Vagina (tissue), 2 donors: Measurements from ENCODE around the gene FABP6. TPM values are rescaled to one million over a fixed set of nuclear protein-coding genes. Genes with fewer than 3 reads are reported as not detected.

ENCODE experiments used
- DNase-seq, 2 donors: peaks; one replicate each; pipeline ENCODE4 v3.0.0-alpha.2; 2017; ENCODE audit errors: extremely low spot score in 2 of 2
- H3K27ac ChIP-seq: fragments of 200-600 bp; sonication (generic); one replicate; pipeline ENCODE4 v1.5.1; 2019
- H3K27me3 ChIP-seq: fragments of 200-600 bp; sonication (generic); one replicate; pipeline ENCODE4 v1.5.1; 2019
- H3K36me3 ChIP-seq, 2 donors: fragments of 200-600 bp; sonication (generic); one replicate each; pipeline ENCODE4 v1.5.1; 2017 to 2019
- H3K4me1 ChIP-seq: fragments of 200-600 bp; sonication (generic); one replicate; pipeline ENCODE4 v1.5.1; 2019
- H3K4me3 ChIP-seq, 2 donors: fragments of 200-600 bp; sonication (generic); 1 replicate in 1 of 2; 2 replicates in 1 of 2; pipeline ENCODE4 v1.5.1; 2016 to 2019
- H3K9me3 ChIP-seq: fragments of 200-600 bp; sonication (generic); one replicate; pipeline ENCODE4 v1.5.1; 2019
- CTCF ChIP-seq, 3 experiments: fragments of 450-650 bp in 2 of 3; fragments of 200-600 bp in 1 of 3; sonication (generic) in 1 of 3; IDR thresholded peaks; one replicate each; pipeline ENCODE4 v1.5.1; 2017 to 2019; ENCODE audit warnings: antibody characterized with exemption in 3 of 3, mild to moderate bottlenecking in 2 of 3, moderate library complexity in 2 of 3
- POLR2A ChIP-seq, 2 donors: fragments of 450-650 bp; IDR thresholded peaks; one replicate each; pipeline ENCODE4 v1.6.1; 2017; ENCODE audit warnings: antibody characterized with exemption in 2 of 2, mild to moderate bottlenecking in 2 of 2, moderate library complexity in 2 of 2
- POLR2AphosphoS5 ChIP-seq, 2 donors: sonication (generic); formaldehyde crosslinking; IDR thresholded peaks; one replicate each; pipeline ENCODE4 v1.9.0; 2017; ENCODE audit warnings: antibody characterized with exemption in 2 of 2, mild to moderate bottlenecking in 2 of 2, low read depth in 1 of 2; ENCODE audit not compliant: insufficient read depth in 1 of 2
- intact Hi-C: fragments of 100-400 bp; cut with DNase I; formaldehyde crosslinking; loops from one replicate; pipeline ENCODE4 v1.15.1; 2023
- total RNA-seq: library from RNA; depleted of rRNA; stranded (reverse); fragments of >200 nt; gene quantifications from one replicate; pipeline ENCODE4 v1.2.3, GENCODE V29; 2016

Gene FABP6
- total RNA-seq, 1 donor from 2014 or later, result 2.9 TPM

GRCh38 chr5:160280384-160281095 lies 51.2 kb downstream of the FABP6 start:
- no peaks in the 10 kb centered on the region for H3K9me3 ChIP-seq
- no peaks in the 10 kb centered on the region for H3K4me1 ChIP-seq
- TF ChIP-seq POLR2A (IDR thresholded peaks at IDR 0.05), result no peak
- no peak for TF ChIP-seq POLR2AphosphoS5 (IDR thresholded peaks at IDR 0.05; ENCODE audit: insufficient read depth in 1 of 2, low read depth in 1 of 2)
- TF ChIP-seq CTCF (IDR thresholded peaks at IDR 0.05), result no peak
- no peak overlapping the region for H3K27ac ChIP-seq
- no peaks in the 10 kb centered on the region for H3K27me3 ChIP-seq
- no peak overlapping the region for H3K4me3 ChIP-seq
- no peaks in the 10 kb centered on the region for H3K36me3 ChIP-seq
- intact Hi-C loops, result no loop called here
- no peak for DNase-seq

- H3K4me1 ChIP-seq, result no peaks in the 10 kb centered on the region
- H3K36me3 ChIP-seq, result no peaks in the 10 kb centered on the region
- no peaks in the 10 kb centered on the region for H3K9me3 ChIP-seq
- no peaks in the 10 kb centered on the region for H3K27me3 ChIP-seq
- no peak overlapping the region for H3K27ac ChIP-seq
- intact Hi-C loops, result no loop called here
- DNase-seq, result no peak
- TF ChIP-seq POLR2AphosphoS5 (IDR thresholded peaks at IDR 0.05; ENCODE audit: insufficient read depth in 1 of 2, low read depth in 1 of 2) (no peak), CTCF (IDR thresholded peaks at IDR 0.05) (no peak), POLR2A (IDR thresholded peaks at IDR 0.05) (no peak)
- no peak overlapping the region for H3K4me3 ChIP-seq
Observed at GRCh38 chr5:160281275-160281674, 52.0 kb downstream of the FABP6 start.

GRCh38 chr5:160284291-160284873 lies 55.1 kb downstream of the FABP6 start:
- Histone ChIP-seq H3K27ac (no peak overlapping the region), H3K27me3 (no peaks in the 10 kb centered on the region), H3K4me3 (no peak overlapping the region), H3K4me1 (peaks cover 15% of the 10 kb centered on the region), H3K36me3 (no peaks in the 10 kb centered on the region), H3K9me3 (no peaks in the 10 kb centered on the region)
- intact Hi-C loops, result no loop called here
- DNase-seq, result no peak
- TF ChIP-seq POLR2A (IDR thresholded peaks at IDR 0.05) (no peak), POLR2AphosphoS5 (IDR thresholded peaks at IDR 0.05; ENCODE audit: insufficient read depth in 1 of 2, low read depth in 1 of 2) (no peak), CTCF (IDR thresholded peaks at IDR 0.05) (no peak)

- H3K4me3 ChIP-seq, result no peak overlapping the region
- DNase-seq, result no peak
- H3K27me3 ChIP-seq, result no peaks in the 10 kb centered on the region
- no peak overlapping the region for H3K27ac ChIP-seq
- no peaks in the 10 kb centered on the region for H3K36me3 ChIP-seq
- H3K9me3 ChIP-seq, result no peaks in the 10 kb centered on the region
- peaks cover 15% of the 10 kb centered on the region for H3K4me1 ChIP-seq
- intact Hi-C loops, result no loop called here
- TF ChIP-seq POLR2AphosphoS5 (IDR thresholded peaks at IDR 0.05; ENCODE audit: insufficient read depth in 1 of 2, low read depth in 1 of 2) (no peak), CTCF (IDR thresholded peaks at IDR 0.05) (no peak), POLR2A (IDR thresholded peaks at IDR 0.05) (no peak)
Observed at GRCh38 chr5:160285316-160285715, 56.0 kb downstream of the FABP6 start.

- H3K27ac ChIP-seq, result no peak overlapping the region
- no peaks in the 10 kb centered on the region for H3K36me3 ChIP-seq
- H3K4me3 ChIP-seq, result no peak overlapping the region
- intact Hi-C loops, result no loop called here
- H3K9me3 ChIP-seq, result no peaks in the 10 kb centered on the region
- no peaks in the 10 kb centered on the region for H3K27me3 ChIP-seq
- peaks cover 15% of the 10 kb centered on the region for H3K4me1 ChIP-seq
- TF ChIP-seq POLR2AphosphoS5 (IDR thresholded peaks at IDR 0.05; ENCODE audit: insufficient read depth in 1 of 2, low read depth in 1 of 2) (no peak), CTCF (IDR thresholded peaks at IDR 0.05) (no peak)
- no peak for DNase-seq
Observed at GRCh38 chr5:160286947-160287346, 57.6 kb downstream of the FABP6 start.
